ENCODE measurements around the gene ADGRG6. TPM values are rescaled to one million over a fixed set of nuclear protein-coding genes. Genes with fewer than 3 reads are reported as not detected.
A peak's percentile ranks its signal among the peaks of the same experiment; 100 is the strongest.

The ADGRG6 gene
- total and polyA plus RNA-seq, 2 donors: 10.2 to 13.6 TPM

GRCh38 chr6:142455957-142456589 is 154.3 kb downstream of the ADGRG6 start:
- H3K36me3 ChIP-seq (ENCODE audit: control insufficient read depth in 2 of 2, insufficient read depth in 2 of 2, low read length in 1 of 2): no peaks in the 10 kb centered on the region
- no peaks in the 10 kb centered on the region for H3K9me3 ChIP-seq (ENCODE audit: control insufficient read depth in 2 of 2, insufficient read depth in 1 of 2, low read length in 1 of 2)
- no peak for DNase-seq (ENCODE audit: low read depth in 6 of 9, low spot score in 9 of 9)
- H3K4me1 ChIP-seq (ENCODE audit: control insufficient read depth in 2 of 2, insufficient read depth in 2 of 2, low read length in 2 of 2): no peaks in the 10 kb centered on the region
- H3K27me3 ChIP-seq (ENCODE audit: control insufficient read depth in 2 of 2, insufficient read depth in 1 of 2, low read length in 1 of 2): no peaks in the 10 kb centered on the region
- no peak overlapping the region for H3K27ac ChIP-seq (ENCODE audit: low read depth in 1 of 2, low read length in 1 of 2)
- H3K4me3 ChIP-seq (ENCODE audit: low read length in 2 of 2): no peak overlapping the region
- WGBS: 92% methylated on average over 8 of the region's 8 CpGs

GRCh38 chr6:142457638-142458406 is 156.0 kb downstream of the ADGRG6 start:
- Histone ChIP-seq H3K27me3 (ENCODE audit: control insufficient read depth in 2 of 2, insufficient read depth in 1 of 2, low read length in 1 of 2) (no peaks in the 10 kb centered on the region), H3K9me3 (ENCODE audit: control insufficient read depth in 2 of 2, insufficient read depth in 1 of 2, low read length in 1 of 2) (peaks cover 0 to 7% of the 10 kb centered on the region in 2 donors), H3K4me1 (ENCODE audit: control insufficient read depth in 2 of 2, insufficient read depth in 2 of 2, low read length in 2 of 2) (no peaks in the 10 kb centered on the region), H3K4me3 (ENCODE audit: low read length in 2 of 2) (no peak overlapping the region), H3K36me3 (ENCODE audit: control insufficient read depth in 2 of 2, insufficient read depth in 2 of 2, low read length in 1 of 2) (no peaks in the 10 kb centered on the region), H3K27ac (ENCODE audit: low read depth in 1 of 2, low read length in 1 of 2) (no peak overlapping the region)
- no peak for DNase-seq (ENCODE audit: low read depth in 6 of 9, low spot score in 9 of 9)
- WGBS: 95% methylated on average over 1 of the region's 1 CpG

- H3K4me1 ChIP-seq (ENCODE audit: control insufficient read depth in 2 of 2, insufficient read depth in 2 of 2, low read length in 2 of 2): no peaks in the 10 kb centered on the region
- H3K9me3 ChIP-seq (ENCODE audit: control insufficient read depth in 2 of 2, insufficient read depth in 1 of 2, low read length in 1 of 2): peaks cover 0 to 8% of the 10 kb centered on the region in 2 donors
- no peak for DNase-seq (ENCODE audit: low read depth in 6 of 9, low spot score in 9 of 9)
- no peaks in the 10 kb centered on the region for H3K27me3 ChIP-seq (ENCODE audit: control insufficient read depth in 2 of 2, insufficient read depth in 1 of 2, low read length in 1 of 2)
- no peak overlapping the region for H3K27ac ChIP-seq (ENCODE audit: low read depth in 1 of 2, low read length in 1 of 2)
- no peaks in the 10 kb centered on the region for H3K36me3 ChIP-seq (ENCODE audit: control insufficient read depth in 2 of 2, insufficient read depth in 2 of 2, low read length in 1 of 2)
- H3K4me3 ChIP-seq (ENCODE audit: low read length in 2 of 2): no peak overlapping the region
- WGBS: 89% methylated on average over 2 of the region's 2 CpGs
Observed at GRCh38 chr6:142458836-142459235, 157.0 kb downstream of the ADGRG6 start.

GRCh38 chr6:142459271-142459670 is 157.5 kb downstream of the ADGRG6 start:
- no peak overlapping the region for H3K27ac ChIP-seq (ENCODE audit: low read depth in 1 of 2, low read length in 1 of 2)
- no peak overlapping the region for H3K4me3 ChIP-seq (ENCODE audit: low read length in 2 of 2)
- no peaks in the 10 kb centered on the region for H3K27me3 ChIP-seq (ENCODE audit: control insufficient read depth in 2 of 2, insufficient read depth in 1 of 2, low read length in 1 of 2)
- no peaks in the 10 kb centered on the region for H3K36me3 ChIP-seq (ENCODE audit: control insufficient read depth in 2 of 2, insufficient read depth in 2 of 2, low read length in 1 of 2)
- H3K4me1 ChIP-seq (ENCODE audit: control insufficient read depth in 2 of 2, insufficient read depth in 2 of 2, low read length in 2 of 2): no peaks in the 10 kb centered on the region
- 99% methylated on average over 1 of the region's 1 CpG for WGBS
- DNase-seq (ENCODE audit: low read depth in 6 of 9, low spot score in 9 of 9): no peak
- H3K9me3 ChIP-seq (ENCODE audit: control insufficient read depth in 2 of 2, insufficient read depth in 1 of 2, low read length in 1 of 2): peaks cover 0 to 8% of the 10 kb centered on the region in 2 donors

- WGBS: 96% methylated on average over 2 of the region's 2 CpGs
- no peaks in the 10 kb centered on the region for H3K27me3 ChIP-seq (ENCODE audit: control insufficient read depth in 2 of 2, insufficient read depth in 1 of 2, low read length in 1 of 2)
Observed at GRCh38 chr6:142462260-142462659, 160.5 kb downstream of the ADGRG6 start.

GRCh38 chr6:142463988-142464387 is 162.2 kb downstream of the ADGRG6 start:
- 96% methylated on average over 6 of the region's 6 CpGs for WGBS
- Histone ChIP-seq H3K36me3 (ENCODE audit: control insufficient read depth in 2 of 2, insufficient read depth in 2 of 2, low read length in 1 of 2) (no peaks in the 10 kb centered on the region), H3K27ac (ENCODE audit: low read depth in 1 of 2, low read length in 1 of 2) (no peak overlapping the region), H3K9me3 (ENCODE audit: control insufficient read depth in 2 of 2, insufficient read depth in 1 of 2, low read length in 1 of 2) (peaks cover 0 to 8% of the 10 kb centered on the region in 2 donors), H3K4me3 (ENCODE audit: low read length in 2 of 2) (no peak overlapping the region), H3K4me1 (ENCODE audit: control insufficient read depth in 2 of 2, insufficient read depth in 2 of 2, low read length in 2 of 2) (no peaks in the 10 kb centered on the region), H3K27me3 (ENCODE audit: control insufficient read depth in 2 of 2, insufficient read depth in 1 of 2, low read length in 1 of 2) (no peaks in the 10 kb centered on the region)
- no peak for DNase-seq (ENCODE audit: low read depth in 6 of 9, low spot score in 9 of 9)

More at GRCh38 chr6:142462260-142462659, 160.5 kb downstream of the ADGRG6 start:
- H3K4me3 ChIP-seq (ENCODE audit: low read length in 2 of 2): no peak overlapping the region
- DNase-seq (ENCODE audit: low read depth in 6 of 9, low spot score in 9 of 9): no peak
- peaks cover 0 to 8% of the 10 kb centered on the region in 2 donors for H3K9me3 ChIP-seq (ENCODE audit: control insufficient read depth in 2 of 2, insufficient read depth in 1 of 2, low read length in 1 of 2)
- no peaks in the 10 kb centered on the region for H3K36me3 ChIP-seq (ENCODE audit: control insufficient read depth in 2 of 2, insufficient read depth in 2 of 2, low read length in 1 of 2)
- no peaks in the 10 kb centered on the region for H3K4me1 ChIP-seq (ENCODE audit: control insufficient read depth in 2 of 2, insufficient read depth in 2 of 2, low read length in 2 of 2)
- H3K27ac ChIP-seq (ENCODE audit: low read depth in 1 of 2, low read length in 1 of 2): no peak overlapping the region

- Histone ChIP-seq H3K27me3 (ENCODE audit: control insufficient read depth in 2 of 2, insufficient read depth in 1 of 2, low read length in 1 of 2) (no peaks in the 10 kb centered on the region), H3K4me3 (ENCODE audit: low read length in 2 of 2) (no peak overlapping the region), H3K4me1 (ENCODE audit: control insufficient read depth in 2 of 2, insufficient read depth in 2 of 2, low read length in 2 of 2) (no peaks in the 10 kb centered on the region), H3K27ac (ENCODE audit: low read depth in 1 of 2, low read length in 1 of 2) (no peak overlapping the region), H3K36me3 (ENCODE audit: control insufficient read depth in 2 of 2, insufficient read depth in 2 of 2, low read length in 1 of 2) (no peaks in the 10 kb centered on the region), H3K9me3 (ENCODE audit: control insufficient read depth in 2 of 2, insufficient read depth in 1 of 2, low read length in 1 of 2) (no peaks in the 10 kb centered on the region)
- 95% methylated on average over 1 of the region's 1 CpG for WGBS
- DNase-seq (ENCODE audit: low read depth in 6 of 9, low spot score in 9 of 9): no peak
Observed at GRCh38 chr6:142469220-142469619, 167.4 kb downstream of the ADGRG6 start.

GRCh38 chr6:142470421-142470820 is 168.6 kb downstream of the ADGRG6 start:
- no peaks in the 10 kb centered on the region for H3K36me3 ChIP-seq (ENCODE audit: control insufficient read depth in 2 of 2, insufficient read depth in 2 of 2, low read length in 1 of 2)
- H3K4me3 ChIP-seq (ENCODE audit: low read length in 2 of 2): no peak overlapping the region
- no peaks in the 10 kb centered on the region for H3K4me1 ChIP-seq (ENCODE audit: control insufficient read depth in 2 of 2, insufficient read depth in 2 of 2, low read length in 2 of 2)
- H3K27ac ChIP-seq (ENCODE audit: low read depth in 1 of 2, low read length in 1 of 2): no peak overlapping the region
- 36% methylated on average over 1 of the region's 1 CpG for WGBS
- H3K9me3 ChIP-seq (ENCODE audit: control insufficient read depth in 2 of 2, insufficient read depth in 1 of 2, low read length in 1 of 2): no peaks in the 10 kb centered on the region
- H3K27me3 ChIP-seq (ENCODE audit: control insufficient read depth in 2 of 2, insufficient read depth in 1 of 2, low read length in 1 of 2): no peaks in the 10 kb centered on the region
- DNase-seq (ENCODE audit: low read depth in 6 of 9, low spot score in 9 of 9): no peak

GRCh38 chr6:142474531-142475289 is 172.9 kb downstream of the ADGRG6 start:
- no peaks in the 10 kb centered on the region for H3K27me3 ChIP-seq (ENCODE audit: control insufficient read depth in 2 of 2, insufficient read depth in 1 of 2, low read length in 1 of 2)
- 15% methylated on average over 13 of the region's 13 CpGs for WGBS
- H3K4me1 ChIP-seq (ENCODE audit: control insufficient read depth in 2 of 2, insufficient read depth in 2 of 2, low read length in 2 of 2): no peaks in the 10 kb centered on the region
- H3K36me3 ChIP-seq (ENCODE audit: control insufficient read depth in 2 of 2, insufficient read depth in 2 of 2, low read length in 1 of 2): no peaks in the 10 kb centered on the region
- no peaks in the 10 kb centered on the region for H3K9me3 ChIP-seq (ENCODE audit: control insufficient read depth in 2 of 2, insufficient read depth in 1 of 2, low read length in 1 of 2)
- H3K4me3 ChIP-seq (ENCODE audit: low read length in 2 of 2): no peak overlapping the region
- peak in 8 of 9 donors; percentile 18 to 60 (median 29) for DNase-seq (ENCODE audit: low read depth in 6 of 9, low spot score in 9 of 9)
- H3K27ac ChIP-seq (ENCODE audit: low read depth in 1 of 2, low read length in 1 of 2): no peak overlapping the region
